Daoy (cell line): Measurements from ENCODE around the gene MRPS7. TPM values are rescaled to one million over a fixed set of nuclear protein-coding genes. Genes with fewer than 3 reads are reported as not detected.

Experiments
- DNase-seq: peaks from one replicate; pipeline ENCODE4 v3.0.0-alpha.2; 2015; ENCODE audit warnings: low read depth
- total RNA-seq: library from RNA; depleted of rRNA; stranded (reverse); fragments of >200 nt; shearing (Covaris generic); gene quantifications from 2 replicates; pipeline ENCODE4 v1.2.3, GENCODE V29; 2014; rRNA removed

MRPS7 gene
- total RNA-seq, 1 experiment from 2014 or later, result 92.2 TPM

GRCh38 chr17:75308732-75309629, 47.3 kb downstream of the MRPS7 start:
- no peak for DNase-seq

DNA sequence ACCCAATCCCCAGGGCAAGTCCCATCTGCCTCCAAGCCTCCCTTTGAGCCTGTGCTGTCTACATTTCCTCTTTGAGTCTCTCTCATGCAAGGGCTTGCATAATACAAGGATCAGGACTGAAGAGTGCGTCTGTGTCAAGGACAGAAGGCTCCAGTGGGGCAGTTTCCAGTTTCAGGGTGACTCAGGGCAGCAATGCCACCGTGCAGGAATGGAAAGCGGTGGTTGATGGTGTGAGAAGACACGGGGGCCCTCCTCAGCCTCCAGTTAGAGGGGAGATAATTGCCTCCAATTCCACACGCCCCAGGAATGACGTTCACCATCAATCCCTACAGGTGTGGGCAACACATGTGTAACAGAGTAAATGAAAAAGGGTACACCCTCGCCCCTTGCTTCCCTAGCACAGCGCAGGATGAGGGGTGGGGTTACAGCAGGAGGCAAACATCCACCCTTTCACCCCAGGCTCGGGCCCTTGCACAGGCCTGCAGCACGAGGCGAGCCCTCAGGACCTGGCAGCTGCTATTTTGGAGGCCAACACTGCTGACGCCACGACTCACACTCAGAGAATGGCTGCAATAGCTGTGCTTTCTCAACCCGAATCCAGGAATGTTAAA, 52.4 kb downstream of the MRPS7 start:
- no peak for DNase-seq

DNA sequence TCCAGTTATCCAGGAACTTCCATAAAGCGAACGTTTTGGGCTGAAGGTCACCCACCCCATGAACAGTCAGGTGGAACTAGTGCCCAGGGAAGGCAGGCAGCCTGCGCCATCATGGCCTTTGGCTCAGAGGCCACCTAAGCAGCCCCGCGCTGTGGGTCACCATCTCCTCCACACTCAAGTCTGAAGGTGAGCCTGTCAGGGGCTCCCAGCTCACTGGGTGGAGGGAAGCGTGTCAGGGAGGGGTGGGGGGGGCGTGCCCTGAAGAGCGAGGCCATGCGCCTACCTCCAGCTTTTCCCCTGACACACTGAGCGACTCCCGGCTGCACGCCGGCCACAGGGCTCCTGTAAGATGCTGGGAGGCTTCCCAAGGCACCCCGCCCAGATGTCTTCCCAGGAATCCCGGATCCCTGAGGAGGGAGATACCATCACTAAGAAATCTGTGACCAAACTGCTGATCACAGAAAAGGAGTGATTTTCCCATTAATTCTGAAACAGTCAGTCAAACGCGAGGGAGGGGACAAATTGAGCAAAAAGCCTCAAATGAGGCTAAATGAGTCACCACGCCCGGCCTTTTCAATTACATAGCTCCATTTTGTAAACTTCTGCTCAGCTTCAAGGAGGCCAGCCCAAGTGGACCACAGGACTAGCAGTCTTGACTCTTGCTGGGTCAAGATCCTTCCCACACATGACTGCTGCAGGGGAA, 54.0 kb downstream of the MRPS7 start:
- no peak for DNase-seq

Other genes starting within 250 kb of the MRPS7 start
- gene MRPL58, start 249.2 kb upstream of the MRPS7 start, total RNA-seq, result 155 and 172 TPM in 2 replicates
- gene ATP5PD, start 214.9 kb upstream of the MRPS7 start, total RNA-seq, result 453 and 707 TPM in 2 replicates
- 17.9 and 19.1 TPM in 2 replicates for gene KCTD2, start 214.7 kb upstream of the MRPS7 start, total RNA-seq
- 0.24 TPM in 1 of 2 replicates, not detected in the other for gene SLC16A5, start 173.9 kb upstream of the MRPS7 start, total RNA-seq
- gene ARMC7, start 151.9 kb upstream of the MRPS7 start, total RNA-seq, result 2.6 and 3.6 TPM in 2 replicates
- gene NT5C, start 130.1 kb upstream of the MRPS7 start, total RNA-seq, result 86.0 and 91.8 TPM in 2 replicates
- gene JPT1, start 107.4 kb upstream of the MRPS7 start, total RNA-seq, result 423 and 641 TPM in 2 replicates
- 116 and 119 TPM in 2 replicates for gene SUMO2, start 78.9 kb upstream of the MRPS7 start, total RNA-seq
- gene NUP85, start 56.2 kb upstream of the MRPS7 start, total RNA-seq, result 40.6 and 48.6 TPM in 2 replicates
- 10.4 and 12.4 TPM in 2 replicates for gene GGA3, start 273 bp upstream of the MRPS7 start, total RNA-seq
- 6.7 and 9.4 TPM in 2 replicates for gene MIF4GD, start 9.4 kb downstream of the MRPS7 start, total RNA-seq
- gene SLC25A19, start 27.6 kb downstream of the MRPS7 start, total RNA-seq, result 19.4 and 30.9 TPM in 2 replicates
- 133 and 262 TPM in 2 replicates for gene GRB2, start 143.8 kb downstream of the MRPS7 start, total RNA-seq
- gene TMEM94, start 194.8 kb downstream of the MRPS7 start, total RNA-seq, result 8.5 and 30.5 TPM in 2 replicates